ENCODE results near the gene LEPR.

GRCh38 chr1:65416767-65417166, 3.7 kb upstream of the LEPR start:
- TF ChIP-seq FOXP2 (optimal IDR thresholded peaks at IDR 0.05; ENCODE audit: control extremely low read depth, extremely low read length, insufficient read depth) (no peak), EZH2 (IDR thresholded peaks at IDR 0.05) (no peak), POLR2AphosphoS5 (IDR thresholded peaks at IDR 0.05; ENCODE audit: borderline replicate concordance, low read depth, low read length) (no peak)

Data from SK-N-MC (cell line).